NCI-H1930 (cell line): ENCODE measurements around the gene ATP6V0D1.

Experiments used
- DNase-seq, 2 experiments: peaks; one replicate each; lab custom pipeline; 2025; lab: John Stamatoyannopoulos, UW

The ATP6V0D1 gene

GRCh38 chr16:67463059-67463458, 17.9 kb downstream of the ATP6V0D1 start:
- no peak for DNase-seq

DNA sequence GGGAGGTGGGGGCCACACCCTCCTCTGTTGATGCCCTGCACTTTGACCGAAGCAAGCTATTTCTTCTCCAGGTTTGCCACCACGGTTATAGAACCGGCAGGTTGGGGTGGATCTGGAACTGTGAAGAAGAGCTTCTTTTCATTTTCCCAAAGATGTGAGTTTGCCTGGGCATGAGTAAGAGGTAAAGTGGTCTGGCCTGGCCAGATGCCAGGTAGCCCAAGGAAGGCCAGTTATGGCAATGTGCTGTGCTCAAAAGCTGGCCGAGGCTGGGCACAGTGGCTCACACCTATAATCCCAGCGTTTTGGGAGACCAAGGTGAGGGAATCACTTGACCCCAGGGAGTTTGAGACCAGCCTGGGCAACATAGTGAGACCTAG, 18.7 kb downstream of the ATP6V0D1 start:
- DNase-seq: no peak

GRCh38 chr16:67461600-67462278, 19.2 kb downstream of the ATP6V0D1 start:
- no peak for DNase-seq

GRCh38 chr16:67460961-67461360, 20.0 kb downstream of the ATP6V0D1 start:
- DNase-seq: no peak

GRCh38 chr16:67460168-67460567, 20.8 kb downstream of the ATP6V0D1 start:
- DNase-seq: no peak

DNA sequence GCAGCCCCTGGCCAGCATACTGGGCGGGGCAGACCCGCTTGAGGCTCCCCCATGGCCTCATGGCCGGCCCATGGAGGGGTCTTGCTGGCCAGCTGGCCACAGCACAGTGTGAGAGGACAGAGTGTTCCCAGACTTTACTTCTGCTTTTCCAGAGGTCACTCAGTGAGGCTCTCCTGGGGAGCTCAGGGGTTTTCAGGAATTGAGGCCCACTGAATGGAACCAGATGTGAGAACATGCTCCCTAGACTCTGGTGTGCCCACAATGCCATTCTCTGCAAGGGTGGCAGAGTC, 21.2 kb downstream of the ATP6V0D1 start:
- no peak for DNase-seq

GRCh38 chr16:67459066-67459860, 21.7 kb downstream of the ATP6V0D1 start:
- no peak for DNase-seq

DNA sequence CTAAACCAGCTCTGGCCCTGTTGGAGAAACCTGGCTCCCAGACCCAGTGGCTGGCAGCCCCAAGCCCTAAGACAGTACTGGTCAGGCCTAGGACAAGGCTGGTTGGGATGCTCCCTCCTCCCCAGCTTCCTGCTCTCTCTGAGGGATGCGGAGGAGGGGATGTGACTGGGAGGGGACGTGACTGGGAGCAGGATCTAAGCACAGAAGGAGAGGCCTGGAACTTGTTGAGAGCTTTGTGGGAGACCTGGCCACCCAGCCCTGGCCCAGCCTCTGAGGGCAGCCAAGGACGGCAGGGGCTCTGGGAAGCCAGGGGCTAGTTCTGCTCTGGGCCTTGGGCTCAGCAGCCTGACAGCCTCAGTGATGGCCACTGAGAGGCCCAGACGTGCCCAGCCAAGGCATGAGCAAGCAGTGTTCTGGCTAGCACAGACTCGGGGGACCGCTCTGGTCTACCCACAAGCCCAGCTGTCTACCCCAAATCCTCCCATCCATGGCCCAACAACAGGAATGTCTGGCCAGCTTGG, 22.8 kb downstream of the ATP6V0D1 start:
- no peak for DNase-seq

DNA sequence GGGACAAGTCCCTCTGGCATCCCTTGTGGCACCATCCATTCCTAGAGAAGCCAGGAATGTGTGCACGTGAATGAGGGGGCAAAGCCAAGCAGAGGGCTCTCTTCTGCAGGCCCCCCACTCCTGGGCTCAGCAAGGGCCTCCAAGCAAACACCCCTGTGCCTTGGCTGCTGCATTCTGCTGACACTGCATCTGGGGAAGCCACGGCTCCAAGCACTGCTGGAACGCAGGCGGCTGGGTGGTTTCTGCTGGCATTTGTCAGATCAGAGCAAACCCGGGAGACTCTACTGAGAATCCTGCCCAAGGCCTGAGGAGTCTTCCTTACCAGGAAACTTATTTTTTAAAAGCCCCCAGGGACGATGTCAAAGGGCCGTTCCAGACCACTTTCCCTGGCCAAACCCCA, 23.3 kb downstream of the ATP6V0D1 start:
- no peak for DNase-seq

- no peak for DNase-seq
Measured at GRCh38 chr16:67456391-67457081, 24.4 kb downstream of the ATP6V0D1 start.

DNA sequence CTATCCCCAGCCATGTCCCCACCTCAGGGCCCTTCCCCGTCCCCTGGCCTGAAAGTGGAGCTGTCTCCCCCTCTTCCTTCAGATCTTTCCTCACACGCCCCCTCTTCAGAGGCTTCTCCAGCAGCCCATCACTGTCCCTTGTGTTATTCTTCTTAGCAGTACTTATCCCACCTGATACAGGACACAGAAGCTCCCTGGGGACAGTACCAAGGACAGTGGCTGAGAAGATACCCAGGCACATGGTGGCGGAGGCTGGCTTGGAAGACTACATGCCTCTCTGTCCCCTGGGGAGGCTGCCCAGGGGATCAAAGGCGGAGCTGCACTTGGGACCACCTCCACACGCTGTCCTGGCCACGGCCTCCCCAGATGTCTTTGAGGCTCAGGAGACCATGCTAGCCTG, 26.1 kb downstream of the ATP6V0D1 start:
- no peak for DNase-seq

- DNase-seq: no peak
Measured at GRCh38 chr16:67454104-67454503, 26.9 kb downstream of the ATP6V0D1 start.

GRCh38 chr16:67451704-67452435, 29.1 kb downstream of the ATP6V0D1 start:
- no peak for DNase-seq

DNA sequence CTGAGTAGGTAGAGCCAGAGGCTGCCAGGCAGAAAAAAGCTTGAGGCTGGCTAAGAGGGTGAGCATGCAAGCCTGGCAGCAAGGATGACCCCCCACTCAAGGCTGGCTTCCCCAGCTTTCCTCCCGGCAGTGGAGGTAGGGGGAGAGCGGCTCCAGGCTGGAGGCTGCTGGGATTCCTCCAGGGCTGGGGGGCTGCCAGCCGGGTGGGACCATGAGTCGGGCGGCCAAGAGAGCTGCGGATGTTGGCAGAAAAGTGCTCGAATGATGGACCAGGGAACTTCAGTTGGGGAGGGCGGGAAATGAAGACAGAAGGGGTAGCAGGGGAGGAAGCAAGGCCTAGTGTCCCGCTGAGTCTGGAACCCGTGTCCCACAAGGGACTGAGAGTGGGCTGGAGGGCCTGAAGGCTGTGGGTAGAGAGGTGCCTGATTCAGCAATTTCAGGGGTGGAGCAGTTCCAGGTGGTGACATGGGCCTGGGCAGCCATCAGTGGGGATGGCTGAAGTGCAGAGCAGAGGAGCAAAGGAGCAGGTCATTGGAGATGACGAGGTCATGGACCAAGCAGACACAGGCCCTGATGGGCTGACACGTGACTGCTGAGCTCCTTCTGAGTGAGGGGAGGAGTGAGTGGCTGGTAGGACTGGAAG, 29.8 kb downstream of the ATP6V0D1 start:
- no peak for DNase-seq

- no peak for DNase-seq
Measured at GRCh38 chr16:67449739-67450138, 31.2 kb downstream of the ATP6V0D1 start.

- no peak for DNase-seq
Measured at GRCh38 chr16:67449336-67449735, 31.6 kb downstream of the ATP6V0D1 start.

- DNase-seq: no peak
Measured at GRCh38 chr16:67448580-67448979, 32.4 kb downstream of the ATP6V0D1 start.

DNA sequence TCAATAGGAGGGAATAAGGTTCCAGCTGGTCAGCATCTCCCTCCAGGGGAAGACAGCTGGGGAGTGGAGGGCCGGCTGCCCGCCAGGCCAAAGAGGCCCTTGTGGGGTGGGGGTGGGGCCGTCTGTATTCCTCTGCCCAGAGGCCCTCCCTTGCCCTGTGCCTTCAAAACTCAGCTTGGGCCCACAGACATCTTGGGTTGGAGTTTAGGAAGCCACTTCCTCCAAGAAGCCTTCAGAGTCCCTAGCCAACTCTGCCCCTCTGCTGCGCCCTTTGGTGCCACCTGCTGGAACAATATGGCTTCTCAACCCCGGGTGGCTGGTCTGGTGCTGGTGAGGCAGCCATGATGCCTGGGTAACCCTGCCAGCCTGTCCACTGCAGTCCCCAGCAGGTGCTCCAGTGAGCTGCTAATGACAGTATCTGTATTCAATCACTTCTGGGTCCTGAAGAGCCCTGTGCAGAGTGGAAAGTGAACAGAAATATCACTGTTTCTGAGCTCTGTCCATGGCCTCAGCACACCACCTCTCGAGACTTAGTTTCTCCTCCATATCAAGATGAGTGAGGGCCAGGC, 33.4 kb downstream of the ATP6V0D1 start:
- DNase-seq: peak in 1 of 2 experiments; percentile 1

DNA sequence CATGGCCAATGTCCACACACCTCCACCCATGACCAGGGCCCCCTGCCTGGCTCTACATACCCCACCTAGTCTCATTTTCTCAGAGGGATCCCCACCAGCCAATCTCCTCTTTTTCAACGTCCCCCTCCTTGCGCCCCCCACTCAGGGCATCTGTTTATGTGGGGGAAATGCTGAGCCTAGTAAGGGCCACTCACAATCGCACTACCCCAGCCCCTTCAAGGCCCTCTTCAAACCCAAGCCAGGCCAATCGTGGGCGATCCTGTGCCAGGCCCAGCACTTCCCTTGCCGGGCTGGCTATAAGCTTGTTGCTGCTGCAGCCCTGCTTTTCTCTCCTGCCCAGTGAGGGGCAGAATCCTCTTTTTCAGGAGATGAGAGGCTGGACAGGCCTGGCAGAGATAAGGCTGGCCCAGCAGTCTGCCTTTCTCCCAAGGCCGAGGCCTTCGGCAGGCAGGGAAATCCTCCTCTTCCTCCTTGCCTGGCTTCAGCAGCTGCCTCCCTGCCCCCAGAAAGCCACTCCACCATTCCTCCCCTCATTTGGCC, 33.9 kb downstream of the ATP6V0D1 start:
- DNase-seq: no peak

DNA sequence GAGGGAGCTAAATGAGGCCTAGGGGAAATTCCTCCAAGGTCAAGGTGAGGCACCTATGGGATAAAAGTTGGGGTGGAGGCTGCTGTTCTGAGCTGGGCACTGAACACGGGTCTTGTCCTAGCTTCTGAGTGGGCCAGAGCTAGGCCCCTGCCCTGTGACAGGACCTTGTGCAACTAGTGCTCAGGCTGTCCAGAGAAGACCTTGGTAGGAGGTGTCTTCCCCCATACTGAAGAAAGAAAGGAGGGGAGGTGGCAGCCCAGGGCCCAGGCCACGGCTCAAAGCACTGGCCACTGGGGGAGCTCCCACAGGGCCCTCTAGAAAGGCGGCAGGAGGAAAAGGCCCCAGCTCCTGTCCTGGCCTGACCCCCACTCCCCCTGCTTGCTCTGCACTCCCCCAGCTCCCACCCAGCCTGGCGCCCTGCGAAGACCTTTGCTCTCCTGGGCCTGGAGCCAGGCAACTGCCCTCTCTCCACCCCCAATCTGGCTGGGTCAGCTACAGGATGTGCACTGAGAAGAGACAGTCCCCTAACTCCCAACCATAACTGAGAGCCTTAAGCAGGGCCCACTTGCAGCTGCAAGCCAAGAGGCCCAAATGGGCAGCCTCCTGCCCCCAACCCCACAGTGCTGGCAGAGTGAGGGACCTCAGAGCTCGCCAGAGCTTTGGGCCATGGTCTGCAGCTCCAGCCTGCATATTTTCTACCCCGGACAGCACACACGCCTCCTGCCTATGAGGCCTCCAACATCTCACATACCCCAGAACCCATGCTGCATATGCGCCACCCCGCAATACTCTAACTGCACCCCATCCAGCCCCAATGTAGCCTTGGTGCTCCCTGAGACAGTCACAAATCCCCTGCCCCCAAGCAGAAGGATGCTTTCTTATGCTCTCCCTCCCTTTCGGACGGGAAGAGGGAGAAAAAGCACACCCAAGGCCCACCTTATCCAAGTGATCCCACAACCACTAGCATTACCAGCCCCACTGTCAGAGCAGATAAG, 34.7 kb downstream of the ATP6V0D1 start:
- DNase-seq: no peak
